K562 (cell line): ENCODE data around the gene BICDL1. TPM values are rescaled to one million over a fixed set of nuclear protein-coding genes. Genes with fewer than 3 reads are reported as not detected.

ENCODE experiments used
- ATAC-seq: fragments of 200-7000 bp; cut with Tn5 transposase; 3 replicates; pipeline ENCODE4 v1.9.1; 2020; ENCODE audit warnings: moderate library complexity
- BruUV-seq: library from RNA; stranded (reverse); fragments of 400-500 nt; replicated peaks from 2 replicates; lab custom pipeline; 2021; lab: Mats Ljungman, UMichigan
- CTCF ChIA-PET: fragments of 300-600 bp; formaldehyde crosslinking; extraction: SDS; loops from one replicate; lab custom pipeline; 2021; ENCODE audit warnings: low intra/inter-chr PET ratio; lab: Yijun Ruan, JAX
- POLR2A ChIA-PET: fragments of 300-600, 350-650 bp; sonication (Branson Sonifier 250); formaldehyde crosslinking; extraction: SDS; loops from one replicate; lab custom pipeline; 2021; ENCODE audit warnings: antibody characterized with exemption, inconsistent platforms; lab: Yijun Ruan, JAX
- DNase-seq, 4 experiments: peaks; one replicate each; pipeline versions ENCODE4 v3.0.0 to v3.0.0-alpha.2; 2011 to 2018; ENCODE audit warnings: low spot score in 3 of 4, mixed read lengths in 3 of 4; ENCODE audit errors: extremely low read depth in 1 of 4
- FAIRE-seq: peaks from 2 replicates; lab custom pipeline; 2011; peaks lifted over from hg19 to GRCh38; lab: Jason Lieb, UNC
- H2AFZ ChIP-seq: 2 replicates; pipeline ENCODE4 v1.6.0; 2011; ENCODE audit warnings: low read depth, low read length, control low read depth, inconsistent platforms
- H3K27ac ChIP-seq: fragments of 200-600 bp; 3 replicates; pipeline ENCODE4 v1.8.0; 2011; ENCODE audit warnings: low read depth, mild to moderate bottlenecking, control low read depth, inconsistent platforms, low read length, moderate library complexity, mixed read lengths; ENCODE audit errors: extremely low read depth
- H3K27me3 ChIP-seq, 2 experiments: fragments of 300-600 bp in 1 of 2; 2 replicates in 1 of 2; 3 replicates in 1 of 2; pipeline versions ENCODE4 v1.6.0 to v1.8.0; 2011; ENCODE audit warnings: inconsistent platforms in 2 of 2, low read length in 2 of 2, mild to moderate bottlenecking in 1 of 2, mixed read lengths in 1 of 2, moderate library complexity in 1 of 2; ENCODE audit not compliant: control insufficient read depth in 2 of 2, insufficient read depth in 2 of 2
- H3K36me3 ChIP-seq: fragments of 300-600 bp; 3 replicates; pipeline ENCODE4 v1.8.0; 2011; ENCODE audit warnings: mild to moderate bottlenecking, low read length, inconsistent platforms; ENCODE audit not compliant: control insufficient read depth, insufficient read depth
- H3K4me1 ChIP-seq, 2 experiments: fragments of 200-600 bp in 1 of 2; replicated peaks in 1 of 2; 2 replicates in 1 of 2; 3 replicates in 1 of 2; pipeline versions ENCODE4 v1.5.1 to v1.8.0; 2011; ENCODE audit warnings: inconsistent platforms in 2 of 2, low read length in 2 of 2, mild to moderate bottlenecking in 1 of 2, mixed read lengths in 1 of 2, moderate library complexity in 1 of 2; ENCODE audit not compliant: control insufficient read depth in 2 of 2, insufficient read depth in 2 of 2
- H3K4me2 ChIP-seq: 2 replicates; pipeline ENCODE4 v1.6.1; 2011; ENCODE audit warnings: low read length, control low read depth, inconsistent platforms, mixed read lengths; ENCODE audit not compliant: insufficient read depth
- H3K4me3 ChIP-seq: fragments of 200-600 bp; sonication (generic), shearing (Covaris generic); 2 replicates; pipeline ENCODE4 v1.5.1; 2016; ENCODE audit warnings: control low read depth, inconsistent platforms
- H3K79me2 ChIP-seq: fragments of 200-600 bp; 3 replicates; pipeline ENCODE4 v1.8.0; 2011; ENCODE audit warnings: low read length, inconsistent platforms; ENCODE audit not compliant: control insufficient read depth, insufficient read depth
- H3K9ac ChIP-seq, 2 experiments: 2 replicates each; pipeline versions ENCODE4 v1.6.0 to v1.6.1; 2011; ENCODE audit warnings: low read depth in 2 of 2, low read length in 2 of 2, control low read depth in 1 of 2, inconsistent platforms in 1 of 2, mild to moderate bottlenecking in 1 of 2, mixed read lengths in 1 of 2; ENCODE audit not compliant: insufficient read depth in 1 of 2
- H3K9me1 ChIP-seq: one replicate; pipeline ENCODE4 v1.6.0; 2011; ENCODE audit warnings: inconsistent platforms, mild to moderate bottlenecking, low read length, moderate library complexity; ENCODE audit not compliant: control insufficient read depth, insufficient read depth
- H3K9me3 ChIP-seq: replicated peaks from 2 replicates; pipeline ENCODE4 v1.5.1; 2011; ENCODE audit warnings: low read depth, low read length, inconsistent platforms; ENCODE audit not compliant: control insufficient read depth, insufficient read depth
- H4K20me1 ChIP-seq: replicated peaks from 2 replicates; pipeline ENCODE4 v1.6.1; 2011; ENCODE audit warnings: low read length, inconsistent platforms, mixed read lengths; ENCODE audit not compliant: control insufficient read depth, insufficient read depth
- CREB1 ChIP-seq, 2 experiments: sonication (generic) in 1 of 2; formaldehyde crosslinking in 1 of 2; IDR thresholded peaks; 2 replicates each; pipeline versions ENCODE4 v1.6.1 to v1.8.0; 2012 to 2022; ENCODE audit warnings: inconsistent platforms in 1 of 2, mild to moderate bottlenecking in 1 of 2, missing genetic modification reagents in 1 of 2, moderate library complexity in 1 of 2
- DDX20 ChIP-seq: fragments of 450-650 bp; IDR thresholded peaks from 2 replicates; pipeline ENCODE4 v1.6.1; 2016; ENCODE audit warnings: missing genetic modification characterization, low read depth, mild to moderate bottlenecking, missing compliant biosample characterization, moderate library complexity
- DNMT1 ChIP-seq: fragments of 450-650 bp; IDR thresholded peaks from 2 replicates; pipeline ENCODE4 v1.6.1; 2016; ENCODE audit warnings: antibody characterized with exemption, mild to moderate bottlenecking
- HNRNPK ChIP-seq: fragments of 200-400 bp; formaldehyde crosslinking; IDR thresholded peaks from one replicate; pipeline ENCODE4 v1.6.1; 2018; ENCODE audit warnings: mild to moderate bottlenecking, low read depth, low read length; ENCODE audit not compliant: poor library complexity, severe bottlenecking
- MCM7 ChIP-seq, 2 experiments: fragments of 450-650 bp; IDR thresholded peaks; 2 replicates each; pipeline ENCODE4 v1.6.1; 2016 to 2018
- MEF2D ChIP-seq: conservative IDR thresholded peaks from 2 replicates; pipeline ENCODE4 v1.6.1; 2016; ENCODE audit warnings: low read depth, missing genetic modification characterization, missing compliant biosample characterization
- NFE2 ChIP-seq: IDR thresholded peaks from 2 replicates; pipeline ENCODE4 v1.6.1; 2014; ENCODE audit warnings: antibody characterized with exemption, low read depth
- NFXL1 ChIP-seq: fragments of 450-650 bp; formaldehyde crosslinking; IDR thresholded peaks from 2 replicates; pipeline ENCODE4 v1.4.0; 2021; ENCODE audit warnings: mild to moderate bottlenecking
- POLR3A ChIP-seq: IDR thresholded peaks from 2 replicates; pipeline ENCODE4 v1.6.1; 2011; ENCODE audit warnings: borderline replicate concordance, mild to moderate bottlenecking, moderate library complexity; ENCODE audit not compliant: insufficient read length, insufficient read depth; ENCODE audit errors: extremely low read depth
- RBM14 ChIP-seq: fragments of 200-400 bp; formaldehyde crosslinking; IDR thresholded peaks from 2 replicates; pipeline ENCODE4 v1.6.1; 2018; ENCODE audit warnings: low read depth, mild to moderate bottlenecking, low read length, moderate library complexity, borderline replicate concordance; ENCODE audit not compliant: insufficient read depth
- TCF3 ChIP-seq: sonication (generic); formaldehyde crosslinking; IDR thresholded peaks from 2 replicates; pipeline ENCODE4 v1.4.0; 2020; ENCODE audit warnings: mild to moderate bottlenecking, missing genetic modification reagents
- TFAM ChIP-seq: fragments of 250-450 bp; sonication (Bioruptor Pico); conservative IDR thresholded peaks from 2 replicates; pipeline ENCODE4 v1.5.0; 2021; ENCODE audit warnings: mild to moderate bottlenecking, moderate library complexity
- ZBTB8A ChIP-seq: fragments of 450-650 bp; IDR thresholded peaks from 2 replicates; pipeline ENCODE4 v1.6.1; 2018; ENCODE audit warnings: mild to moderate bottlenecking, moderate library complexity; ENCODE audit not compliant: partially characterized antibody
- ZNF143 ChIP-seq: sonication (generic); formaldehyde crosslinking; IDR thresholded peaks from 2 replicates; pipeline ENCODE4 v1.9.0; 2022; ENCODE audit warnings: mild to moderate bottlenecking, missing genetic modification reagents
- ZNF232 ChIP-seq: sonication (generic); formaldehyde crosslinking; IDR thresholded peaks from 2 replicates; pipeline ENCODE4 v1.8.0; 2022; ENCODE audit warnings: mild to moderate bottlenecking, missing genetic modification reagents
- ZNF3 ChIP-seq: fragments of 250-450 bp; sonication (Bioruptor Pico); IDR thresholded peaks from 2 replicates; pipeline ENCODE4 v1.5.0; 2021; ENCODE audit warnings: mild to moderate bottlenecking, moderate library complexity
- ZNF785 ChIP-seq: fragments of 250-450 bp; sonication (Bioruptor Pico); IDR thresholded peaks from 2 replicates; pipeline ENCODE4 v1.4.0; 2020; ENCODE audit warnings: mild to moderate bottlenecking
- in situ Hi-C: fragments of 300-500 bp; cut with MboI; formaldehyde crosslinking; loops from 4 replicates; pipeline ENCODE4 v1.15.0; 2018; ENCODE audit warnings: inconsistent platforms, mixed read lengths
- intact Hi-C: fragments of 100-400 bp; cut with micrococcal nuclease; formaldehyde crosslinking; loops from 2 replicates; pipeline ENCODE4 v1.14.2; 2022
- polyA plus RNA-seq, 8 experiments: library from polyadenylated mRNA; depleted of rRNA in 4 of 8; stranded (reverse) in 5 of 8; unstranded in 3 of 8; fragments of >200 nt; fragmentation: Nextera tagmentation in 2 of 8; fragmentation: Illumina TruSeq in 1 of 8; extraction: Ambion mirVana in 2 of 8; extraction: Trizol in 1 of 8; gene quantifications; 2 replicates each; pipeline versions ENCODE4 v1.2.1 to v1.2.3, GENCODE V29; 2011 to 2014; ENCODE audit warnings: inconsistent platforms in 1 of 8, missing spikeins in 1 of 8
- total RNA-seq, 7 experiments: library from RNA; depleted of rRNA in 6 of 7; stranded (reverse); fragments of >200 nt in 6 of 7; fragmentation: Illumina TruSeq in 2 of 7; extraction: Trizol in 2 of 7; gene quantifications; 2 replicates each; pipeline versions ENCODE4 v1.2.1 to v1.2.3, GENCODE V29; 2011 to 2021; ENCODE audit warnings: low replicate concordance in 1 of 7
- TF ChIP-seq, protein P1 (sequence below): fragments of 450-650 bp; IDR thresholded peaks from 2 replicates; pipeline ENCODE4 v1.6.1; 2016; ENCODE audit warnings: missing biosample characterization, missing genetic modification characterization
- TF ChIP-seq, protein P2 (sequence below), 2 experiments: fragments of 250-450 bp in 1 of 2; fragments of 450-650 bp in 1 of 2; sonication (Bioruptor Pico) in 1 of 2; IDR thresholded peaks; 2 replicates each; pipeline versions ENCODE4 v1.6.1 to v1.8.0; 2016 to 2021; ENCODE audit warnings: mild to moderate bottlenecking in 2 of 2, moderate library complexity in 2 of 2, missing compliant biosample characterization in 1 of 2, missing genetic modification characterization in 1 of 2

Gene BICDL1
- total and polyA plus RNA-seq, 9 of the 15 experiments (the other 6 are each of a cell fraction or from before 2014, with no cell fraction given): 0.06 to 2.0 (median 0.58) TPM

DNA sequence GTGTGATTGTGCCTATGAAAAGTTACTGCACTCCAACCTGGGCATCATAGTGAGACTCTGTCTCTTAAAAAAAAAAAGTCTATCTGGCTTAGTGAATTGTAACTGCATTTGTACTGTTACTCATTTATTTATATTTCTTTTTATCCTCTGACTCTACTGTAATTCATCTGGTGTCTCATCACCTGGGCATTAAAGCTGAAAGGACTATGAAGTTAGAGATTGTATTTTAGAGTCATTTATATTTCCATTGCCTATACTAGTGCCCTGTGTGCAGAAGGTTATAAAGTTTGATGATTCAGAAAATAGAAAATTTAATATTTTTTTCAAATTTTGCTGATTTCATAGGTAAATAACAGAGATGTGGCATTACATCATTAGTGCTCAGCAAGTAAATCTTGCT lies 30.2 kb downstream of the BICDL1 start:
- H3K79me2 ChIP-seq: no peaks in the 10 kb centered on the region
- no peaks in the 10 kb centered on the region for H4K20me1 ChIP-seq
- H3K27me3 ChIP-seq: peaks cover 9 to 12% of the 10 kb centered on the region in 2 experiments; a peak in 3 of 5 replicates
- no peak for ATAC-seq
- H3K4me2 ChIP-seq: no peak overlapping the region
- TF ChIP-seq TCF3 (CRISPR knock-in tag) (no peak), ZBTB8A (no peak), POLR3A (no peak), ZNF232 (no peak), RBM14 (no peak), ZNF143 (no peak), DNMT1 (no peak), MCM7 (IDR thresholded peaks at IDR 0.05) (no peak), ZNF3 (CRISPR knock-in tag) (no peak), HNRNPK (no peak), NFXL1 (no peak), MEF2D (tag) (no peak), CREB1 (IDR thresholded peaks at IDR 0.05) (no peak), CREB1 (CRISPR knock-in tag; IDR thresholded peaks at IDR 0.05) (no peak), DDX20 (tag) (no peak), TFAM (CRISPR knock-in tag) (no peak), NFE2 (no peak), ZNF785 (CRISPR knock-in tag) (no peak)
- TF ChIP-seq, protein P1, sequence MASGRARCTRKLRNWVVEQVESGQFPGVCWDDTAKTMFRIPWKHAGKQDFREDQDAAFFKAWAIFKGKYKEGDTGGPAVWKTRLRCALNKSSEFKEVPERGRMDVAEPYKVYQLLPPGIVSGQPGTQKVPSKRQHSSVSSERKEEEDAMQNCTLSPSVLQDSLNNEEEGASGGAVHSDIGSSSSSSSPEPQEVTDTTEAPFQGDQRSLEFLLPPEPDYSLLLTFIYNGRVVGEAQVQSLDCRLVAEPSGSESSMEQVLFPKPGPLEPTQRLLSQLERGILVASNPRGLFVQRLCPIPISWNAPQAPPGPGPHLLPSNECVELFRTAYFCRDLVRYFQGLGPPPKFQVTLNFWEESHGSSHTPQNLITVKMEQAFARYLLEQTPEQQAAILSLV (tag): no peak
- TF ChIP-seq, protein P2, sequence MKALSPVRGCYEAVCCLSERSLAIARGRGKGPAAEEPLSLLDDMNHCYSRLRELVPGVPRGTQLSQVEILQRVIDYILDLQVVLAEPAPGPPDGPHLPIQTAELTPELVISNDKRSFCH (CRISPR knock-in tag; IDR thresholded peaks at IDR 0.05): no peak
- TF ChIP-seq, protein P2 (tag; IDR thresholded peaks at IDR 0.05): no peak
- FAIRE-seq: no peak
- H3K36me3 ChIP-seq: no peaks in the 10 kb centered on the region
- BruUV-seq: no TSS peak
- H3K9me1 ChIP-seq: no peaks in the 10 kb centered on the region
- no peak overlapping the region for H3K27ac ChIP-seq
- no peaks in the 10 kb centered on the region for H3K4me1 ChIP-seq
- no peaks in the 10 kb centered on the region; the same call in 1 of the 2 replicates for H3K9me3 ChIP-seq
- H2AFZ ChIP-seq: no peak overlapping the region
- POLR2A ChIA-PET: no interaction called here
- CTCF ChIA-PET: no interaction called here
- in situ Hi-C loops: no loop called here
- H3K4me3 ChIP-seq: no peak overlapping the region
- DNase-seq: no peak
- intact Hi-C loops: no loop called here
- H3K9ac ChIP-seq: no peak overlapping the region
